Hepatocyte (in vitro differentiated cells): ENCODE measurements around the gene PCAT6.

Source experiments
- CTCF ChIP-seq: fragments of 200-600 bp; sonication (generic); IDR thresholded peaks from 2 replicates; pipeline ENCODE4 v1.5.1; 2016; ENCODE audit warnings: antibody characterized with exemption, mild to moderate bottlenecking; ENCODE audit not compliant: poor library complexity
- EZH2 ChIP-seq: fragments of 200-600 bp; sonication (generic); IDR thresholded peaks from 2 replicates; pipeline ENCODE4 v1.6.1; 2016; ENCODE audit warnings: antibody characterized with exemption, mild to moderate bottlenecking, borderline replicate concordance
- EZH2phosphoT487 ChIP-seq: fragments of 200-600 bp; sonication (generic); IDR thresholded peaks from one replicate; pipeline ENCODE4 v1.6.1; 2018; ENCODE audit warnings: antibody characterized with exemption, mild to moderate bottlenecking, low read depth, moderate library complexity; ENCODE audit not compliant: unreplicated experiment, severe bottlenecking

GRCh38 chr1:202802034-202802433 is 8.7 kb upstream of the PCAT6 start:
- TF ChIP-seq CTCF (no peak), EZH2 (no peak), EZH2phosphoT487 (no peak)
